ENCODE measurements around the gene HBD.
"Not testable (repeated sequence)": the region's sequence is repeated elsewhere in the genome, so short reads cannot be mapped to it uniquely, and the experiment has no call there.

The HBD gene

DNA sequence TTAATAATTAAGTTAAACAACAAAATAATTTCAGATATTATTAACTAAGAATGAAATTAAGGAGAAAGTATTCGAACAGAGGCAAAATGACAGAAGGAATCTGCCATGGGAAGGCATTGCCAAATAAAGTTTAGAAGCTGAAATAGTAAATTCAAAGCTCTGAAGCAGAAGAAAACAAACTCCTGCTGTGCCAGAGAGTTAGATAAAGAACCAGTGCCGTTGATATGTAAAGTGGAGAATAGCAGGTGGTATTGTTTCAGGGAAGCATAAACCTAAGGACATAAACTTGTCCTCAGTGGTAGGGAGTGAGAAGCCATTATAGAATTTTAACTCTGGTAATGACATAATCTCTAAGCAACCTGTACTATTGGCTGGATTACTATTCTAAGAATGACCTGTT, 23.0 kb upstream of the HBD start:
- H3K4me3 ChIP-seq (ENCODE audit: low read depth, low read length), result no peak overlapping the region
- no peak for DNase-seq (ENCODE audit: low read depth)
- TF ChIP-seq MAX (IDR thresholded peaks at IDR 0.05; ENCODE audit: low read depth, low read length) (no peak), MYC (IDR thresholded peaks at IDR 0.05; ENCODE audit: low read depth, low read length) (no peak), POLR2A (IDR thresholded peaks at IDR 0.05; ENCODE audit: extremely low read depth, insufficient read length) (no peak)
- TF ChIP-seq, protein P1, sequence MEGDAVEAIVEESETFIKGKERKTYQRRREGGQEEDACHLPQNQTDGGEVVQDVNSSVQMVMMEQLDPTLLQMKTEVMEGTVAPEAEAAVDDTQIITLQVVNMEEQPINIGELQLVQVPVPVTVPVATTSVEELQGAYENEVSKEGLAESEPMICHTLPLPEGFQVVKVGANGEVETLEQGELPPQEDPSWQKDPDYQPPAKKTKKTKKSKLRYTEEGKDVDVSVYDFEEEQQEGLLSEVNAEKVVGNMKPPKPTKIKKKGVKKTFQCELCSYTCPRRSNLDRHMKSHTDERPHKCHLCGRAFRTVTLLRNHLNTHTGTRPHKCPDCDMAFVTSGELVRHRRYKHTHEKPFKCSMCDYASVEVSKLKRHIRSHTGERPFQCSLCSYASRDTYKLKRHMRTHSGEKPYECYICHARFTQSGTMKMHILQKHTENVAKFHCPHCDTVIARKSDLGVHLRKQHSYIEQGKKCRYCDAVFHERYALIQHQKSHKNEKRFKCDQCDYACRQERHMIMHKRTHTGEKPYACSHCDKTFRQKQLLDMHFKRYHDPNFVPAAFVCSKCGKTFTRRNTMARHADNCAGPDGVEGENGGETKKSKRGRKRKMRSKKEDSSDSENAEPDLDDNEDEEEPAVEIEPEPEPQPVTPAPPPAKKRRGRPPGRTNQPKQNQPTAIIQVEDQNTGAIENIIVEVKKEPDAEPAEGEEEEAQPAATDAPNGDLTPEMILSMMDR (IDR thresholded peaks at IDR 0.05; ENCODE audit: low read depth, low read length), result no peak

DNA sequence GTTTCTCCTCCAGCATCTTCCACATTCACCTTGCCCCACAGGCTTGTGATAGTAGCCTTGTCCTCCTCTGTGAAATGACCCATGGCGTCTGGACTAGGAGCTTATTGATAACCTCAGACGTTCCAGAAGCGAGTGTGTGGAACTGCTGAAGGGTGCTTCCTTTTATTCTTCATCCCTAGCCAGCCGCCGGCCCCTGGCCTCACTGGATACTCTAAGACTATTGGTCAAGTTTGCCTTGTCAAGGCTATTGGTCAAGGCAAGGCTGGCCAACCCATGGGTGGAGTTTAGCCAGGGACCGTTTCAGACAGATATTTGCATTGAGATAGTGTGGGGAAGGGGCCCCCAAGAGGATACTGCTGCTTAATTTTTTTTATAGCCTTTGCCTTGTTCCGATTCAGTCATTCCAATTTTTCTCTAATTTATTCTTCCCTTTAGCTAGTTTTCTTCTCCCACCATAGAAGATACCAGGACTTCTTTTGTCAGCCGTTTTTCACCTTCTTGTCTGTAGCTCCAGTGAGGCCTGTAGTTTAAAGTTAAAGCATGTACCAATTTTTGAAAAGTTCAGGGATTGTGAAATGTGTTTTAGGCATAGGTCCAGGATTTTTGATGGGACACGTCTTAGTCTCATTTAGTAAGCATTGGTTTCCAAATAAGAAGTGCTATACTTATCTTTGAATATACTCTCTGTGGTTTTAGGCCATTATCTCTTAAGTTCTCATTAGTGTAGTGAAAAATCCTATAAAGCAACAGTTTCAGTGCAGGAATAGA, 20.5 kb upstream of the HBD start, which contains the start of gene HBG2:
TSS of gene HBG2 (minus strand) at position 136 of the 768 bp plus-strand sequence. CDS start at position 83, 53 bp downstream.
- H3K4me3 ChIP-seq (ENCODE audit: low read depth, low read length); DNase-seq (ENCODE audit: low read depth): not testable (repeated sequence)

DNA sequence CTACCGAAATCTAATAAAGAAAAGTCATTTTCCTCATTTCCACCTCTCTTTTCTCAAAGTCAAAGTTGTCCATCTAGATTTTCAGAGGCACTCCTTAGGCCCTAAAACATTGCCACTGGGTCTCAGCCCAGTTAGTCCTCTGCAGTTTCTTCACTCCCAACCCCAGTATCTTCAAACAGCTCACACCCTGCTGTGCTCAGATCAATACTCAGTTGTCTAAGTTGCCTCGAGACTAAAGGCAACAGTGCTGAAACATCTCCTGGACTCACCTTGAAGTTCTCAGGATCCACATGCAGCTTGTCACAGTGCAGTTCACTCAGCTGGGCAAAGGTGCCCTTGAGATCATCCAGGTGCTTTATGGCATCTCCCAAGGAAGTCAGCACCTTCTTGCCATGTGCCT, 19.7 kb upstream of the HBD start:
- DNase-seq (ENCODE audit: low read depth); H3K4me3 ChIP-seq (ENCODE audit: low read depth, low read length): not testable (repeated sequence)

DNA sequence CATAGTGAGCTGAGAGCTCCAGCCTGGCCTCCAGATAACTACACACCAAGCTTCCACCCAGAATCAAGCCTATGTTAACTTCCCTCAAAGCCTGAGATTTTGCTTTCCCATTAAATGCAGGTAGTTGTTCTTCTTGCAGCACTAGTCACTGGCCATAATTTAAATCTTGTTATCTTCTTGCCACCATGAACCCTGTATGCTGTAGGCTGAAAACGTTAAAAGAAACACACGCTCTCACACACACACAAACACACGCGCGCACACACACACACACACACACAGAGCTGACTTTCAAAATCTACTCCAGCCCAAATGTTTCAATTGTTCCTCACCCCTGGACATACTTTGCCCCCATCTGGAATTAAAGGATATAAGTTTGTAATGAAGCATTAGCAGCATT, 19.2 kb upstream of the HBD start:
- H3K4me3 ChIP-seq (ENCODE audit: low read depth, low read length); DNase-seq (ENCODE audit: low read depth): not testable (repeated sequence)

GRCh38 chr11:5252919-5253265, 18.6 kb upstream of the HBD start:
- no peak overlapping the region for H3K4me3 ChIP-seq (ENCODE audit: low read depth, low read length)
- DNase-seq (ENCODE audit: low read depth), result no peak
- no peak for TF ChIP-seq MYC (IDR thresholded peaks at IDR 0.05; ENCODE audit: low read depth, low read length)
- TF ChIP-seq POLR2A (IDR thresholded peaks at IDR 0.05; ENCODE audit: extremely low read depth, insufficient read length), result no peak
- TF ChIP-seq, protein P1 (IDR thresholded peaks at IDR 0.05; ENCODE audit: low read depth, low read length), result no peak
- TF ChIP-seq MAX (IDR thresholded peaks at IDR 0.05; ENCODE audit: low read depth, low read length), result no peak

- DNase-seq (ENCODE audit: low read depth), result no peak
- TF ChIP-seq, protein P1 (IDR thresholded peaks at IDR 0.05; ENCODE audit: low read depth, low read length), result no peak
- H3K4me3 ChIP-seq (ENCODE audit: low read depth, low read length), result no peak overlapping the region
These were observed 18.1 kb upstream of the HBD start for GRCh38 chr11:5252192-5252918.

GRCh38 chr11:5251746-5252145, 17.5 kb upstream of the HBD start:
- TF ChIP-seq, protein P1 (IDR thresholded peaks at IDR 0.05; ENCODE audit: low read depth, low read length), result no peak
- no peak for TF ChIP-seq MYC (IDR thresholded peaks at IDR 0.05; ENCODE audit: low read depth, low read length)
- no peak for TF ChIP-seq MAX (IDR thresholded peaks at IDR 0.05; ENCODE audit: low read depth, low read length)
- no peak for TF ChIP-seq POLR2A (IDR thresholded peaks at IDR 0.05; ENCODE audit: extremely low read depth, insufficient read length)
- no peak overlapping the region for H3K4me3 ChIP-seq (ENCODE audit: low read depth, low read length)
- DNase-seq (ENCODE audit: low read depth), result no peak
